ENCODE measurements around the gene NFKBIZ.

Gene NFKBIZ

GRCh38 chr3:101848754-101849713, at the start of gene NFKBIZ:
Gene NFKBIZ (plus strand): TSS chr3:101849514. CDS start chr3:101849629, 115 bp downstream.
- peak; percentile 85 for DNase-seq (ENCODE audit: low read depth)

- DNase-seq (ENCODE audit: low read depth): no peak
Measured at GRCh38 chr3:101801174-101801573, 48.1 kb upstream of the NFKBIZ start.

GRCh38 chr3:101802179-101802578, 47.1 kb upstream of the NFKBIZ start:
- no peak for DNase-seq (ENCODE audit: low read depth)

GRCh38 chr3:101803173-101803782, 46.0 kb upstream of the NFKBIZ start:
- no peak for DNase-seq (ENCODE audit: low read depth)

GRCh38 chr3:101803939-101804338, 45.4 kb upstream of the NFKBIZ start:
- no peak for DNase-seq (ENCODE audit: low read depth)

- no peak for DNase-seq (ENCODE audit: low read depth)
Measured at GRCh38 chr3:101806491-101806890, 42.8 kb upstream of the NFKBIZ start.

GRCh38 chr3:101807888-101808287, 41.4 kb upstream of the NFKBIZ start:
- DNase-seq (ENCODE audit: low read depth): no peak

- DNase-seq (ENCODE audit: low read depth): no peak
Measured at GRCh38 chr3:101809178-101810021, 39.9 kb upstream of the NFKBIZ start.

GRCh38 chr3:101810022-101810418, 39.3 kb upstream of the NFKBIZ start:
- DNase-seq (ENCODE audit: low read depth): no peak

- DNase-seq (ENCODE audit: low read depth): no peak
Measured at GRCh38 chr3:101811875-101812274, 37.4 kb upstream of the NFKBIZ start.

- no peak for DNase-seq (ENCODE audit: low read depth)
Measured at GRCh38 chr3:101812895-101813294, 36.4 kb upstream of the NFKBIZ start.

GRCh38 chr3:101813817-101814440, 35.4 kb upstream of the NFKBIZ start:
- DNase-seq (ENCODE audit: low read depth): no peak

GRCh38 chr3:101814835-101815234, 34.5 kb upstream of the NFKBIZ start:
- no peak for DNase-seq (ENCODE audit: low read depth)

- no peak for DNase-seq (ENCODE audit: low read depth)
Measured at GRCh38 chr3:101816215-101817149, 32.8 kb upstream of the NFKBIZ start.

- DNase-seq (ENCODE audit: low read depth): no peak
Measured at GRCh38 chr3:101817992-101818391, 31.3 kb upstream of the NFKBIZ start.

GRCh38 chr3:101819649-101820206, 29.6 kb upstream of the NFKBIZ start:
- DNase-seq (ENCODE audit: low read depth): no peak

GRCh38 chr3:101821503-101821902, 27.8 kb upstream of the NFKBIZ start:
- DNase-seq (ENCODE audit: low read depth): no peak

GRCh38 chr3:101823525-101823924, 25.8 kb upstream of the NFKBIZ start:
- DNase-seq (ENCODE audit: low read depth): no peak

- no peak for DNase-seq (ENCODE audit: low read depth)
Measured at GRCh38 chr3:101824702-101825101, 24.6 kb upstream of the NFKBIZ start.

GRCh38 chr3:101825904-101826445, 23.3 kb upstream of the NFKBIZ start:
- no peak for DNase-seq (ENCODE audit: low read depth)

All from stimulated activated CD8-positive, alpha-beta memory T cell treated with anti-CD3 and anti-CD28 coated beads, Interleukin-12 subunit alpha, Interleukin-12 subunit beta, amount 100 ng/mL, for 4 hours (primary cell).